G401 (cell line): ENCODE data around the gene KIF1A. TPM values are rescaled to one million over a fixed set of nuclear protein-coding genes. Genes with fewer than 3 reads are reported as not detected.

Experiments used
- DNase-seq: peaks from one replicate; pipeline ENCODE4 v3.0.0-alpha.2; 2015; ENCODE audit warnings: low spot score
- in situ Hi-C: cut with HindIII; loops from 2 replicates; pipeline ENCODE4 v1.10.0; 2016; ENCODE audit warnings: low sequenced_read_pairs, mixed read lengths
- total RNA-seq: library from RNA; depleted of rRNA; stranded (reverse); fragments of >200 nt; shearing (Covaris generic); gene quantifications from 2 replicates; pipeline ENCODE4 v1.2.3, GENCODE V29; 2014; rRNA removed

Gene KIF1A, protein sequence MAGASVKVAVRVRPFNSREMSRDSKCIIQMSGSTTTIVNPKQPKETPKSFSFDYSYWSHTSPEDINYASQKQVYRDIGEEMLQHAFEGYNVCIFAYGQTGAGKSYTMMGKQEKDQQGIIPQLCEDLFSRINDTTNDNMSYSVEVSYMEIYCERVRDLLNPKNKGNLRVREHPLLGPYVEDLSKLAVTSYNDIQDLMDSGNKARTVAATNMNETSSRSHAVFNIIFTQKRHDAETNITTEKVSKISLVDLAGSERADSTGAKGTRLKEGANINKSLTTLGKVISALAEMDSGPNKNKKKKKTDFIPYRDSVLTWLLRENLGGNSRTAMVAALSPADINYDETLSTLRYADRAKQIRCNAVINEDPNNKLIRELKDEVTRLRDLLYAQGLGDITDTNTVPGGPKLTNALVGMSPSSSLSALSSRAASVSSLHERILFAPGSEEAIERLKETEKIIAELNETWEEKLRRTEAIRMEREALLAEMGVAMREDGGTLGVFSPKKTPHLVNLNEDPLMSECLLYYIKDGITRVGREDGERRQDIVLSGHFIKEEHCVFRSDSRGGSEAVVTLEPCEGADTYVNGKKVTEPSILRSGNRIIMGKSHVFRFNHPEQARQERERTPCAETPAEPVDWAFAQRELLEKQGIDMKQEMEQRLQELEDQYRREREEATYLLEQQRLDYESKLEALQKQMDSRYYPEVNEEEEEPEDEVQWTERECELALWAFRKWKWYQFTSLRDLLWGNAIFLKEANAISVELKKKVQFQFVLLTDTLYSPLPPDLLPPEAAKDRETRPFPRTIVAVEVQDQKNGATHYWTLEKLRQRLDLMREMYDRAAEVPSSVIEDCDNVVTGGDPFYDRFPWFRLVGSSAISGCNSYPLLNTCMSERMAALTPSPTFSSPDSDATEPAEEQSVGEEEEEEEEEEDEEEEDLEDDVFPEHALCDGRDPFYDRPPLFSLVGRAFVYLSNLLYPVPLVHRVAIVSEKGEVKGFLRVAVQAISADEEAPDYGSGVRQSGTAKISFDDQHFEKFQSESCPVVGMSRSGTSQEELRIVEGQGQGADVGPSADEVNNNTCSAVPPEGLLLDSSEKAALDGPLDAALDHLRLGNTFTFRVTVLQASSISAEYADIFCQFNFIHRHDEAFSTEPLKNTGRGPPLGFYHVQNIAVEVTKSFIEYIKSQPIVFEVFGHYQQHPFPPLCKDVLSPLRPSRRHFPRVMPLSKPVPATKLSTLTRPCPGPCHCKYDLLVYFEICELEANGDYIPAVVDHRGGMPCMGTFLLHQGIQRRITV (N-terminal part only)
- total RNA-seq: 15.3 and 24.9 TPM in 2 replicates

DNA sequence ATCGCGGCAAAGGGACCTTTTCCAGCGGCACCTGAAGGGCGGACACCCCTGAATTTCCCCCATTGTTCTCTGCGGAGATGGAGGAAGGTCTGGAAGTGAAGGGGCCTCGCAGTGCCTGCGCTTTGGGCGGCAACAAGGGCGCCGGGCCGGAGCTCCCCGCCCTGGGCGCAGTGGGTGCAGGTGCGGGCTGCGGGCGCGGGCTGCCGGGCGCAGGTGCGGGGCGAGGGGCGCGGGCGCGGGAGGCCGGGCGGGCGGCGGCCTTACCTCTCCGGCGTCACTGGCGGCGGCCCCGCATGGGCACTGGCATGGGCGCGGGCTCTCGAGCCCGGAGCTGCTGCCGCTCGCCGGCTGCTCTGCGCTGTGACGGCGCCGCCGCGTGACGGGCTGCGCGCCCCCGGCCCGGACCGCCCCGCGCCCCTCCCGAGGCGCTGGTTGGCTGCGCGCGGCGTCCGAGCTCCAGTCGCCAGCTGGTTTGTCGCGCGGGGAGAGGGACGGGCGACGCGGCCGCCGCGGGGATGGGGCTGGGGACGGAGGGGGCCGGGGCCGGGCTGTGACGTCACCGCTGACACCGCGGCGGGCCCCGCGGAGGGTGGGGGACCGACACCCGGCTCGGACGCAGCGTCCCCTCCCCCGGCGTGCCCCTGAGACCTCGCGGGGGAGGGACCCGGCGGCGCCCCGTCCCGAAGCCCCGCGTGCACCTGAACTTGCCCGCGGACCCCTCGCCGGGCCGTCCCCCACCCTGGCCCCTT is at the start of gene KIF1A:
Gene KIF1A, minus strand, starts transcription at position 362 of the 749 bp plus-strand sequence. CDS start 22,467 bp downstream, outside the sequence.
- DNase-seq: peak; percentile 86
- in situ Hi-C loops: no loop called here

- no peak for DNase-seq
- in situ Hi-C loops: no loop called here
Observed at GRCh38 chr2:240869109-240869955, 49.3 kb upstream of the KIF1A start.

DNA sequence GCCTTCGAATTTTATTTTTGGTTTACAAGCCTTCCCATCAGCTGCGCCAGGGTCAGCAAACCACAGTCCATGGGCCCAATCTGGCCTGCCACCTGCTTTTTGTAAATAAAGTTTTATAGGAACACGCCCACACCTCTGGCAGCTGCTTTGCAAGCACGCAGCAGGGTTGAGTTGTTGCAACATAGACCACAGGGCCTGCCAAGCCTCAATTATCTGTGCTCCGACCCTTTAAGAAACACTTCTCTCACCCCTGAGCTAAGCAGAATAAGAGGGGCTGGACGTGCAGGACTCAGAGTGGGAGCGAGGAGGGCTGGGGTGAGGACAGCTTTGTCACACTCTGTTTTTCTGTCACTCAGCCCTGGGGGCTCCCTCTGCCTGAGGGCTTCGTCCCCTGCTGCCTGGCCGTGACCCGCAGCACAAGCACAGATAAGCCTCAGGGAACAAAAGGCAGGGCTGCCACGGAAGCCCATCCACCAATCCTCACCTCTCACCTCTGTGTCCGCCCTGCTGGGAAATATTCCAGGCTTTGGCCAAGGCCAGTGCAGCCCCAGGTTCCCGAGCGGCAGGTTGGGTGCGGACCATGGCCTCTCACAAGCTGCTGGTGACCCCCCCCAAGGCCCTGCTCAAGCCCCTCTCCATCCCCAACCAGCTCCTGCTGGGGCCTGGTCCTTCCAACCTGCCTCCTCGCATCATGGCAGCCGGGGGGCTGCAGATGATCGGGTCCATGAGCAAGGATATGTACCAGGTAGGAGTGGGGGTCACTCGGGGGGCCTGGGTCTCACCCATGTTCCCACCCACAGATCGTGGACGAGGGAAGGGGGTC is 48.5 kb upstream of the KIF1A start, which contains the start of gene AGXT:
Gene AGXT, plus strand, starts transcription at position 539 of the 823 bp plus-strand sequence. Its CDS starts 42 bp downstream, at position 581.
- no peak for DNase-seq
- in situ Hi-C loops: no loop called here

GRCh38 chr2:240865391-240865790 is 45.4 kb upstream of the KIF1A start:
- DNase-seq: no peak
- in situ Hi-C loops: no loop called here

- no peak for DNase-seq
- in situ Hi-C loops: no loop called here
Observed at GRCh38 chr2:240864475-240864874, 44.5 kb upstream of the KIF1A start.

DNA sequence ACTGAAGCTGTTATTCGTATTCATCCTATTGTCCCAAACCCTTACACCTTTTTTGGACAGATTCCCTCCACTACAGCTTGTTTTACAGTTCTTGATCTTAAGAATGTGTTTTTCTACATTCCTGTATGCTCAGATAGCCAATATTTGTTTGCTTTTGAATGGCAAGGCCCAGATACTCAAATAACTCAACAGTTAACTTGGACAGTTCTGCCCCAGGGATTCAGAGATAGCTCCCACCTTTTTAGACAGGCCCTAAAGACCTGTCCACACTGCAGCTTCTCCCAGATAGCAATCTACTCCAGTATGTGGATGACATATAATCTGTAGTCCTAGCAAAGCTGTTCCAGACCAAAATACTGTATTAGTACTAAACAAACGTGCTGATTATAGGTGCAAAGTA is 41.5 kb upstream of the KIF1A start:
- in situ Hi-C loops: no loop called here

DNA sequence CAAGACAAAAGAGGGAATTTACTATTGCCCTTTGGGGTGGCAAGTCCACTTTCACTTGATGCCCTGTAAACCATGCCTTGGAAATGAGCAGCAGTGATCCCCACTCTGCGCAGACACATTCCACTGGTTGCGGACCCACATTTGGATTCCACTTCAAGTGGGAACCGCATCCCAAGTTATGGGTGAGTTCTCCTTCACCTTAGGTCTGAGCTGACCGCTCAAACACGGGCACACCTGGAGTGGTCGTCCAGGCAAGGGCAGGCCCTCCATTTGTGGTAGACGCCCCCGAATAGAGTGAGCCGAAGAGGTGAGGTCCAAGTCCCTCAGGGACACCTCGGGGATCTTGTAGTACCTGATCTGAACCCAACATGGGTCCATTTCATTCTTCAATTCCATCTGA is 38.9 kb upstream of the KIF1A start:
- in situ Hi-C loops: no loop called here
- no peak for DNase-seq

More for the DNA sequence above, 41.5 kb upstream of the KIF1A start:
- DNase-seq: no peak

DNA sequence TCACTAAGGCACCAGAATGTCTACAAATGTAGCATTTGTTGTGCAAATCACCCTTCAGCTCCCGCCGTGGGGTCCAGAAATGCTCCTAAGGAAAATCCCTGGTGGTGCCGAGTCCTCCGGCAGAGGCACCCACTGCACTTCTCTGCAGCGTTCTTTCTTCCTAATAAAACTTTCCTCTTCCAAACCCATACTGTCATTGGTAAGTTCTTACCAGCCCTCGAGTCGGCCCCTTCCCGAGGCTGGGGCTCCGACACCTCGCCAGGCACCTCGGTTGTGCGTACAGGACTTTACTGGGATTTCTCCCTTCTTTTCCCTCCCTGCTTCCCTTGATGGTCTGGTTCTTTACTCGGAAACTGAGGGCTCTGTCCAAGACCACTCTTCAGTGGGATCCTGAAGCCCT is 38.3 kb upstream of the KIF1A start:
- in situ Hi-C loops: no loop called here

DNA sequence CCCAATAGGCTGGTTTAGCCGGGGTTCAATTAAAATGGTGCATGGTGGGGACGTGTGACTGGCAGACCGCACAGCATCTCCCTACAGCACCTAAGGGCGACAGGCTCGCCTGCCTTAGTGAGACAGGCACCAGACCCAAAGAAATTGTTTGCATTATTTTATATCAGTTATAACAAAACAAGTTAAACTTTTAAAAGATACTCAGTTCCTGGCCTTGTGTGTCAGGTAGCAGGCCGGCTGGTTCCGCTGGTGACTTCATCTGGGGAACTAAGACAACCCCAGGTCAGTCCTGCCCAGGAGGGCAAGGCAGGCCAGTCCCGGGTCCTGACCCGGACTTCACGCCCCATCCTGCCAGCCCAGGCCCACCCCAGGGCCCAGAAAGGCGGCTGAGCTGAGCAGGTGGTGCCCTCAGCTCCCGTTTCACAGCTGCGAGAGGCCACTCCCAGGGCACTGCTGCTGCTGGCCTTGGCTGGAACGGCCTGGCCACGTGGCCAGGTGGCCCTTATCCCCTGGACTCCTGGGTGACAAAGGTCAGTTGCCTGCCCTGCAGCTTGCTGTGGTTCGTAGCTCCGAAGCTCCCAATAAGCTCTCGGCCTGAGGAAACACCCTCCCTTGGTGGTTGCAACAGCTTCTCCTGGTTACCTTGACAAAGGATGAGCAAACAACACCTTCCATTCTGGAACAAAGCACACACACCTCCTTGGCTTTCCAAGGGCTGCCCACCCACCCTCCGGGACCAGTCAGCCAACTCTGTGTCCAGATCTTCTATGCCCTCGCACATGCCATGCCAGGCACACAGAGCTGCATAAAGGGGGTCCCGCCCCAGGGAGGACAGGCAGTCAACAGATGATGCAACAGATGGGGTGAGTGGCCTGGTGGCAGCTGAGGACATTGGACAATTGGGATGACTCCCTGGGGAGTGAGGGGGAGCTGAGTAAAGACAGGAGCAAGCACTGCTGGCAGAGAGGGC is 37.3 kb upstream of the KIF1A start:
- in situ Hi-C loops: no loop called here
- DNase-seq: no peak

More for the DNA sequence above, 38.3 kb upstream of the KIF1A start:
- no peak for DNase-seq

GRCh38 chr2:240856151-240856980 is 36.3 kb upstream of the KIF1A start:
- no peak for DNase-seq
- in situ Hi-C loops: no loop called here

DNA sequence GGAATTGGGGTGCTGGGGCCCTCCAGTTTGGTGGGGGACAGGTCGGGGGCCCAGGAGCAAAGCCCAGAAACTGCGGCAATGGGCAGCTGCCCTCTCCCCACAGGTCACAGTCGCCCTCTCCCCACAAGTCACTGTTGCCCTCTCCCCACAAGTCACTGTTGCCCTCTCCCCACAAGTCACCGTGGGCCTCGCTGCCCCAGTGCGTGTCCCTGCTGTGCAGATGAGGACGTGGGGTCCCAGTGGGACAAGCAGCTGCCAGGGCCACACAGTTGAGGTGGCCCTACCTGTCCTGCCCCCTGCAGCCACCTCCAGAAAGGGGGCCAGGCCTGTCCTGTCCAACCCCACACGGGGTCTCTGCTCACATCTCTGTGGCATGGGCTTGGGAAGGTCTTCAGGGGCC is 35.7 kb upstream of the KIF1A start:
- DNase-seq: no peak
- in situ Hi-C loops: no loop called here

GRCh38 chr2:240852671-240853314 is 32.8 kb upstream of the KIF1A start:
- in situ Hi-C loops: no loop called here
- DNase-seq: peak; percentile 47

- DNase-seq: peak; percentile 97
- in situ Hi-C loops: no loop called here
Observed at GRCh38 chr2:240851078-240851991, 31.3 kb upstream of the KIF1A start.

GRCh38 chr2:240850756-240851077 is 30.7 kb upstream of the KIF1A start:
- DNase-seq: no peak
- in situ Hi-C loops: no loop called here
